ENCODE results near the gene CELF6.

The CELF6 gene

DNA sequence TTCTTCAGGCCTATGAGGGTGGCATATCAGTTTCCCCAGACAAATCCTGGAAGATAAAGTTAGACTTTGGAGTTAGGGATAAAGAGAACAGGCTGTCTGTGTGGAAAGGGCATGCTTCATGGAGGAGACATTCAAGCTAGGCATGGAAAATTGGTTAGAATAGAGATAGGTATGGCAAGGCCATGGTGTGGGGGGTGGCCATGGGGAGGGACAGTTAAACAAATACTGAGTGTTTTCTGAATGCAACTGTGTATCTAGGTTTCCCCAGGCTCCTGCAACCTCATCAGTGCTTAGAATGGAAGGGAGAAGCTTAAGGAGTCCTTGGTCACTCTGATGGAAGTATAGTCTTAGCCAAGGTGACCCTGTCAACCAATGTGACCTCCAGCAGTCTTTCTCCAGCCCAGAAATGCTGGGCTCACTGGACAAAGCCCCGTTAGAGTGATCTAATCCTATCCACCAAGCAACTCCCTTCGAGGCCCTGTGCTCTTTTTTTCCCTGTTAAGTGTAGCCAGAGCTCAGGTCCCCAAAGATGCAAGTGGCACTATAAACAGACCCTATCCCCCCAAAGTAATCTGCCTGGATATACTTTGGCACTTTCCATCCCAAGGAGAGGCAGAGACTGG, 83.5 kb downstream of the CELF6 start:
- Mint-ChIP-seq H3K9me3 (no peaks in the 10 kb centered on the region), H3K4me3 (no peak overlapping the region), H3K36me3 (ENCODE audit: low read depth) (peaks cover 12% of the 10 kb centered on the region), H3K27me3 (ENCODE audit: low read depth, poor library complexity) (peaks cover 3% of the 10 kb centered on the region), H3K27ac (no peak overlapping the region), H3K4me1 (peaks cover 15% of the 10 kb centered on the region)
- TF ChIP-seq, protein P1, sequence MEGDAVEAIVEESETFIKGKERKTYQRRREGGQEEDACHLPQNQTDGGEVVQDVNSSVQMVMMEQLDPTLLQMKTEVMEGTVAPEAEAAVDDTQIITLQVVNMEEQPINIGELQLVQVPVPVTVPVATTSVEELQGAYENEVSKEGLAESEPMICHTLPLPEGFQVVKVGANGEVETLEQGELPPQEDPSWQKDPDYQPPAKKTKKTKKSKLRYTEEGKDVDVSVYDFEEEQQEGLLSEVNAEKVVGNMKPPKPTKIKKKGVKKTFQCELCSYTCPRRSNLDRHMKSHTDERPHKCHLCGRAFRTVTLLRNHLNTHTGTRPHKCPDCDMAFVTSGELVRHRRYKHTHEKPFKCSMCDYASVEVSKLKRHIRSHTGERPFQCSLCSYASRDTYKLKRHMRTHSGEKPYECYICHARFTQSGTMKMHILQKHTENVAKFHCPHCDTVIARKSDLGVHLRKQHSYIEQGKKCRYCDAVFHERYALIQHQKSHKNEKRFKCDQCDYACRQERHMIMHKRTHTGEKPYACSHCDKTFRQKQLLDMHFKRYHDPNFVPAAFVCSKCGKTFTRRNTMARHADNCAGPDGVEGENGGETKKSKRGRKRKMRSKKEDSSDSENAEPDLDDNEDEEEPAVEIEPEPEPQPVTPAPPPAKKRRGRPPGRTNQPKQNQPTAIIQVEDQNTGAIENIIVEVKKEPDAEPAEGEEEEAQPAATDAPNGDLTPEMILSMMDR (IDR thresholded peaks at IDR 0.05): no peak
- DNase-seq: no peak

DNA sequence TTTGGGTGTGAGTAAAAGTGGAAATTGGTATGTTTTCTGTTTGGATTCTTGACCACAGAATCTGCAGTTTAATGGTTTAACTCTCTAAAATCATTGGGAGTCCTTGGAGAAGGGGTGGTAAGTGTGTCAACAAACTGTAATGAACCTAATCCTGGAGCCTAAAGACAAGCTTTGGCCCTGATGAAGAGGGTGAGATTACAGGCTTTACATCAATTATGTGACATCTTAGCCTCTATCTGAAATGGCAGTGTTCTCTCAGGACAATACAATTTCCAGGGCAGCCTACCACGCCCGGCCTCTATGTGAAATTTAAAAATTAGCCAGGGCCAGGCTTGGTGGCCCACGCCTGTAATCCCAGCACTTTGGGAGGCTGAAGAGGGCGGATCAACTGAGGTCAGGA, 84.7 kb downstream of the CELF6 start:
- H3K4me1 Mint-ChIP-seq: peaks cover 17% of the 10 kb centered on the region
- no peak overlapping the region for H3K4me3 Mint-ChIP-seq
- H3K9me3 Mint-ChIP-seq: no peaks in the 10 kb centered on the region
- no peak overlapping the region for H3K27ac Mint-ChIP-seq
- DNase-seq: no peak
- TF ChIP-seq, protein P1 (IDR thresholded peaks at IDR 0.05): no peak
- peaks cover 2% of the 10 kb centered on the region for H3K36me3 Mint-ChIP-seq (ENCODE audit: low read depth)
- peaks cover 6% of the 10 kb centered on the region for H3K27me3 Mint-ChIP-seq (ENCODE audit: low read depth, poor library complexity)
